Right ventricle myocardium inferior (tissue), 1 donor: ENCODE results near the gene NT5DC1. TPM values are rescaled to one million over a fixed set of nuclear protein-coding genes. Genes with fewer than 3 reads are reported as not detected.

Source experiments
- ATAC-seq: fragments of 200-7000 bp; cut with Tn5 transposase; one replicate; pipeline ENCODE4 v1.9.1; 2020; ENCODE audit warnings: mild to moderate bottlenecking, moderate library complexity
- DNase-seq: peaks from one replicate; pipeline ENCODE4 v3.0.0; 2021; ENCODE audit errors: missing footprints
- intact Hi-C: fragments of 100-400 bp; cut with DNase I; formaldehyde crosslinking; loops from one replicate; pipeline ENCODE4 v1.11.0; 2022
- total RNA-seq: library from RNA; stranded (reverse); fragmentation: NEBNext Ultra II Directional; extraction: Animal tissue kit (Norgen Biotek cat#: 25700); gene quantifications from one replicate; pipeline ENCODE4 v1.2.1, GENCODE V29; 2021
- donor health status: DM: no; HTN: yes; CAD: no; lungs with severe emphysema.

The NT5DC1 gene
- total RNA-seq, 1 donor from 2014 or later, result 49.9 TPM

- intact Hi-C loops, result no loop called here
- DNase-seq (no peak), ATAC-seq (no peak)
These were observed 67.5 kb downstream of the NT5DC1 start for GRCh38 chr6:116168148-116168547.

GRCh38 chr6:116169880-116170279 is 69.2 kb downstream of the NT5DC1 start:
- no peak for ATAC-seq
- intact Hi-C loops, result no loop called here

DNA sequence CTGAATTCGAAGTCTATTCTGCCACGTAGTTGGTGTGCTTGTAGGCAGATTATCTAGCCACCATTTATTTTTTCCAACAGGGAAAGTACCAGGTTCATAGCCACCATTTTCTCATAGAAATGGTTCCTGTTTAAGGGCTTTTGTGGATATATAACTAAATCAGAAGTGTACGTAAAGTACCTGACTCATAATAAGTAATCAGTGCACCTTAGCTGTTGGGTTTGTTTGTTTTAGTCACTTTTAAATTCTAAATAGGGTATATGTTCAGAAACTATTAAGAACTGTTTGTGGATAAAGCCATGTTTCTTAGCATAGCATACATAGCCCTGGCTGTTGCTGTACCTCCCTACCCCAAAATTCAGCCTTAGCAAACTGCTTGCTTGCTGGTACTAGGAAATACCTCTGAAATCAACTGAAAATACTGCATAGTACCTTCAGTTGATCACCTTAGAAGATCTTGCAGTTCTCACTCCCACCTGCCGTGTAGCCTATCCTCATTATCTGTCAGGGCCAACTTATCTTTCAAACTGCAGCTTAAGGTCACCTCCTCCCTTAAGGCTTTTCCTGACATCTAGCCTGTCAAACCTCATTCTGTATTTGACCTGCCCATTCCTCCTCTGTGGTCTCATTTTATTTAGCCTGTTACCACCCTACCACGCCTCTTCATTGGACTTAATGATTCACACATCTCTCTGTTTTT is 69.9 kb downstream of the NT5DC1 start:
- intact Hi-C loops, result no loop called here
- DNase-seq (no peak), ATAC-seq (no peak)

More at GRCh38 chr6:116169880-116170279, 69.2 kb downstream of the NT5DC1 start:
- DNase-seq, result no peak

- ATAC-seq, result no peak
- intact Hi-C loops, result no loop called here
- no peak for DNase-seq
These were observed 73.3 kb downstream of the NT5DC1 start for GRCh38 chr6:116173928-116174327.

- ATAC-seq (no peak), DNase-seq (no peak)
- intact Hi-C loops, result no loop called here
These were observed 74.7 kb downstream of the NT5DC1 start for GRCh38 chr6:116175344-116175743.

DNA sequence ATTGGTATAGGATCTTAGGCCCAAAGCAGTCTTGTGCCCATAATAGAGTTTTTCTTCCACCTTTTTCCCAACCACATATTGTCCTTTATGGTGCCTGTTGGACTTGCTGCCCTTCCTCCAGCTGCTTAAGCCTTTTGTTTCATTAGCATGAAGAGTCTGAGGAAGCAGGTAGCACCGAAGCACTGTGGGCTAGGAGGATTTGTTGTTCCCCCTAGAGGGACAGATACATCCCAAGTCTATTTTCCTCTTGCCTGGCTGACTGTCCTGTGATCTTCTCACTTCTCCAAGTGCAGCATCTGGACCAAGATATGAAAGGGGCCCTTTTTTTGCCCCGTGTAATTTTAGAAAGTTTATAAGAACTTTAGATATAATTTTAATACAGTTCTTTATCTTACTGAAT is 75.9 kb downstream of the NT5DC1 start:
- no peak for DNase-seq
- intact Hi-C loops, result no loop called here
- no peak for ATAC-seq

DNA sequence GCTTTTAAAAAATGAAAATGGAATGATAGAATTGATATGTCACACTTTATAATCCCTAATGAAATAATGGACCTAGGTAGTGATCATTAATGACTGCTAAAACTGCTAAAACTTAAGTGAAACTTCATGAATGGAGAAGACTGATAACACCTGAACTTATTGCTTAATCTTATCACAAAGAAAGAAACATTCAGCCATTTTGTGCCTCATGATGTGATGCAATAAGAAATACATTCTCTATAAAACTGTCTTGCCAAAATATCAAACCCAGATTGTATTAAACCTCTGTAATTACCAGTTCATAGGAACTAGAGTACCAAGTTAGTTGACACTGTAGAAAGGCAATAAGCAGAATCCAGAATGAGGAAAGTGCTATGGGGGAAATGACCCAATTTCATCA is 79.7 kb downstream of the NT5DC1 start:
- intact Hi-C loops, result no loop called here
- no peak for DNase-seq
- no peak for ATAC-seq

DNA sequence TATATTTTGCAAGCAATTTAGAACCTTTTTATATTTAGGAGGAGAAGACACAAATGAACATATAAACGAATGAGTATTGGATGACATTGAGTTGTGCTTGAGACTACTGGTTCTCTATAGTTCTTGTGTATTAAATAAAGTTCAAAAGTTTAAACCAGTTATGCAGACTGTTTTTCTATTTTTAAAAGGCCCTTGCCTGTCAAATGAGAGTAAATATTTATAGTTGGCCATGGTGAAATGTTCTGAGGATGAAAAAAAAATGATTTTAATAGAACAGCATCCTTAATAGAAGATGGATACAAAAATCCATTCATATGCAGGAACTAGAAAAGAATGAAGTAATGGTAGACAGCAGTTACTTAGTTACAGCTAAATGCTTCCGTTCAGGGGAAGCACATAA is 88.8 kb downstream of the NT5DC1 start:
- peak; percentile 42 for ATAC-seq
- intact Hi-C loops, result no loop called here
- no peak for DNase-seq

GRCh38 chr6:116190550-116190949 is 89.9 kb downstream of the NT5DC1 start:
- DNase-seq (no peak), ATAC-seq (no peak)
- intact Hi-C loops, result no loop called here

GRCh38 chr6:116191881-116192280 is 91.2 kb downstream of the NT5DC1 start:
- no peak for ATAC-seq
- DNase-seq, result no peak
- intact Hi-C loops, result no loop called here

- DNase-seq (no peak), ATAC-seq (no peak)
- intact Hi-C loops, result no loop called here
These were observed 92.1 kb downstream of the NT5DC1 start for GRCh38 chr6:116192786-116193185.

GRCh38 chr6:116196841-116197240 is 96.2 kb downstream of the NT5DC1 start:
- intact Hi-C loops, result no loop called here
- no peak for ATAC-seq
- no peak for DNase-seq

- ATAC-seq (no peak), DNase-seq (no peak)
- intact Hi-C loops, result no loop called here
These were observed 100.1 kb downstream of the NT5DC1 start for GRCh38 chr6:116200619-116201249.

- intact Hi-C loops, result no loop called here
- DNase-seq (no peak), ATAC-seq (no peak)
These were observed 100.9 kb downstream of the NT5DC1 start for GRCh38 chr6:116201538-116201937.

- ATAC-seq (no peak), DNase-seq (no peak)
- intact Hi-C loops, result no loop called here
These were observed 104.6 kb downstream of the NT5DC1 start for GRCh38 chr6:116205281-116205680.

DNA sequence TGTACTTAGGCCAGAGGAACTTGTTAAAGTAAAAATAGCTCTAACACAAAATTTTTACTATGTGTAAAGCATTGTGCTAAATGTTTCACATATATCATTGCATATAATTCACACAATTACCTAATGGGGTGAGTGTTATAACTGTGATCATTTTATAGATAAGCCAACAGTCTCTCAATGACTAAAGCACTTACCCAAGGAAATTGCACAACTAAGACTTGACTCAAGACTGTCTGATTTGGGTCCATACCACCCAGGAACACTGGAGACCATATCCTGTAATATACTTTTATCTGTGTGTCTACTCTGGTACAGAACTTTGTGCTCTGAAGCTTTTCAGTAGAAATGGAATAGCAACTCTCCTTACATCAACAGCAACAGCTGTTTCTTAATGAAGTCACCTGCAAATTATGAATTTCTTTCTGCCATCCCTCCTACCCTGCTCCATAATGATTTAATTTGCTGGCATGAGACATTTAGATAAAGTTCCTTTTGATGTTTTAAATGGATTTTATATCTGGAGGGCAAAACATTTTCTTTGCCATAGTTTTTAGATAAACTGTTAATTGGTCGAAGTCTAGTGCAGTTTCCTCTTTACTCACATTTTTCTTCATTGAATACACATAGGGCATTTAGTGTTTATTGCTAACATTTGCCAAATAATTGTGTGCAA is 105.7 kb downstream of the NT5DC1 start:
- intact Hi-C loops, result no loop called here
- ATAC-seq (no peak), DNase-seq (no peak)

- ATAC-seq (no peak), DNase-seq (no peak)
- intact Hi-C loops, result no loop called here
These were observed 107.6 kb downstream of the NT5DC1 start for GRCh38 chr6:116208056-116208785.

DNA sequence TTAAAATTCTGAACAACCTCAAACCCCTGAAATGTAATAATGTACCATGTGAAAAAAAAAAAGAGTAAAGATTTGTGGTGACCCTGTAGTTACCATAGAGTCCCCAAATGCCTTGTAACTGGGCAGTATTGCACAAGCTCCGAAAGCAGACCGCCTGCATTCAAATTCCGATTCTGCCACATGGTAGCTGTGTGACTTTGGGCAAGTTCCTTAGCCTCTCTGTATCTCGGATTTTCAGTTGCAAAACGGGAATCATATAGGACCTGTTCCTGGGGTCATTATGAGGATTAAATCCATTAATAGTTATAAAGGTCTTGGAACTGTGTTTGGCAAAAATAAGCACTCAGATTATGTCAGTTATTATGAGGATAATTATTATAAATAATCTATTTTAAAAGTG is 109.7 kb downstream of the NT5DC1 start:
- ATAC-seq, result no peak
- intact Hi-C loops, result loop anchor here (10.0 kb wide), 3 partner anchors 106 to 324 kb away; partner anchors contain the start of gene NT5DC1
- DNase-seq, result no peak

- DNase-seq, result peak; percentile 62
- intact Hi-C loops, result loop anchor here (10.0 kb wide), 3 partner anchors 106 to 324 kb away; partner anchors contain the start of gene NT5DC1
- ATAC-seq, result peak; percentile 85
These were observed 110.2 kb downstream of the NT5DC1 start for GRCh38 chr6:116210750-116211425.
